IPS-20b (cell line): ENCODE data around the gene FKBP4.

Experiments
- H3K27ac ChIP-seq: one replicate; pipeline ENCODE4 v1.5.1; 2013; ENCODE audit warnings: low read length
- H3K27me3 ChIP-seq: 2 replicates; pipeline ENCODE4 v1.6.1; 2013; ENCODE audit warnings: mild to moderate bottlenecking, low read length, inconsistent platforms; ENCODE audit not compliant: insufficient read depth
- H3K36me3 ChIP-seq: 2 replicates; pipeline ENCODE4 v1.6.1; 2013; ENCODE audit warnings: low read depth, mild to moderate bottlenecking, inconsistent platforms, low read length, moderate library complexity; ENCODE audit not compliant: insufficient read depth
- H3K4me1 ChIP-seq: 2 replicates; pipeline ENCODE4 v1.6.1; 2013; ENCODE audit warnings: mild to moderate bottlenecking, control low read depth, inconsistent platforms, low read length, moderate library complexity; ENCODE audit not compliant: insufficient read depth
- H3K4me3 ChIP-seq: 2 replicates; pipeline ENCODE4 v1.5.1; 2013; ENCODE audit warnings: mild to moderate bottlenecking, low read length, inconsistent platforms
- H3K9ac ChIP-seq: 2 replicates; pipeline ENCODE4 v1.6.1; 2013; ENCODE audit warnings: low read depth, mild to moderate bottlenecking, inconsistent platforms, low read length, moderate library complexity
- H3K9me3 ChIP-seq: 2 replicates; pipeline ENCODE4 v1.6.1; 2013; ENCODE audit warnings: mild to moderate bottlenecking, low read depth, low read length, inconsistent platforms; ENCODE audit not compliant: insufficient read depth

Gene FKBP4

DNA sequence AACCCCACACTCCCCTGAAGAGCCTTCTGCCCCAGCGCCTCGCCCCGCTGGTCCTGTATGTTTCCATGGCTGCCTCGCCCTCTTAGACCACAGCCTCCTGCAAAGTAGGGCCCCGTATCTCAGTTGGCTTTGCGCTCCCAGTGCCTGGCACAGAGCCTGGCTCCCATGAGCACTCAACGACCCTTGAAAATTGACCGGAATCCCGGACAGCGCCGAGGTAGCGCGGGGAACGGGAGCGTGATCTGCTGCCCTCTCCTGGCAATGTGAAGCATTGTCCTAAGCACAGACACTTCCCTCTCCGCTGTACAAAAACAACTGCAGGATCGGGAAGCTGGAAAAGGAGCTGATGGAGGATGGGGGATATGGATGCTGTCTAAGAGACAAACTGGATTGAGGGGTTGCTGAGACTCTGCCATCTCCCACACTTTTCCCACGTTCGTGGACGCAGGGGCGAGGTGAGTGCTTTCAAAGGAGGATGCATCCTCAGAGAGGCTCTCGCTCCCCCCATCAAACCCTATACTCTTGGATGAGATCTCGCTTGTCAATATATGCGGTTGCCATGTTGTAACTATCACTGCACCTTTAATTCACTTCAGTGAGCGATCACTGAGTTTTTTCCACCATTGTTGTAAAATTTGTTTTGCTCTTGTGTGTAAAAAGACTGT lies 10.7 kb upstream of the FKBP4 start:
- Histone ChIP-seq H3K9ac (no peak overlapping the region), H3K4me3 (peak overlapping the region; percentile 23; the same call in 1 of the 2 replicates), H3K27me3 (peaks cover 38% of the 10 kb centered on the region), H3K4me1 (peaks cover 5% of the 10 kb centered on the region; the same call in 1 of the 2 replicates), H3K27ac (no peak overlapping the region), H3K36me3 (no peaks in the 10 kb centered on the region), H3K9me3 (no peaks in the 10 kb centered on the region)

GRCh38 chr12:2785017-2785416 lies 9.8 kb upstream of the FKBP4 start:
- Histone ChIP-seq H3K27ac (no peak overlapping the region), H3K27me3 (peaks cover 38% of the 10 kb centered on the region), H3K9me3 (no peaks in the 10 kb centered on the region), H3K4me1 (no peaks in the 10 kb centered on the region), H3K36me3 (no peaks in the 10 kb centered on the region), H3K9ac (no peak overlapping the region), H3K4me3 (no peak overlapping the region)

GRCh38 chr12:2791089-2791488 lies 3.7 kb upstream of the FKBP4 start:
- H3K9ac ChIP-seq = no peak overlapping the region
- H3K4me3 ChIP-seq = no peak overlapping the region
- no peaks in the 10 kb centered on the region for H3K36me3 ChIP-seq
- H3K27me3 ChIP-seq = peaks cover 31% of the 10 kb centered on the region
- no peaks in the 10 kb centered on the region for H3K4me1 ChIP-seq
- H3K27ac ChIP-seq = no peak overlapping the region
- no peaks in the 10 kb centered on the region for H3K9me3 ChIP-seq

DNA sequence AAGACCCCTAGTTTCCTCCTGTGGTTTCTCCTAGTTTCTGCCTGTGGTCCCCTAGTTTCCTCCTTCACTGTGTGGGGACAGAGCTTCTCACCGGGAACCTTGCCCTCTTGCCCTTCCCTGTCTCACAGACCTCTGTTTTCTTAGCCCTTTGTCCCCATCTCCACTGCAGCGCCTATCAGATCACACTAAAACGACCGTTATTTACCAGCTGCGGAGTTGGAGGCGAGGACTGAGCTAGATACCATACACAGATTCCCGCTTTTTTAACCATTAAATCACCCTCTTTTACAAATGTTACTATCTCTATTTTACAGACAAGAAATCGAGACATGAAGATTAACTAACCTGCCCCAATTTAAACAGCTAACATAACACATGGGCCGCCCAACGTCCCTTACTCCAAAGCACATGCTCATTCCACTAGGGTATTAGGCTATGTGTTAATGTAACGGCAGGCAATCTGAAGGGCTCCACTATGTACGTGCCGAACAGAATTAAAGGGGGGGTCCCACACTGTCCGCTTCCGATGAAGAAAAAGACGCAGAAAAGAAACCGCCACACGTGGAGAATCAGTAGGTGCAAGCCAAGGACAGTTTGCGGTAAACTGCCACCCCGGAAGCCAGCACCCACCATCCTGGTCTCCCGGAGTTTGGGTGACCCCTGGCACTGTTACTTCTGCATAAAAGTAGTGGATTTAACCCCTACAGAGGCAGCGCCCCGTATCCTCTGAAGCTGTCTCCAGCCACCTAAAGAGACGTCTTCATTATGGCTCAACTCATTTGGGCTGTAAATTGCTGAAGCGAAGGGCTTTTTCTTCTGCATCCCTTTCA lies 1.9 kb upstream of the FKBP4 start:
- no peaks in the 10 kb centered on the region for H3K9me3 ChIP-seq
- H3K4me3 ChIP-seq = no peak overlapping the region
- no peaks in the 10 kb centered on the region for H3K4me1 ChIP-seq
- peaks cover 31% of the 10 kb centered on the region for H3K27me3 ChIP-seq
- peaks cover 14% of the 10 kb centered on the region for H3K36me3 ChIP-seq
- no peak overlapping the region for H3K27ac ChIP-seq
- H3K9ac ChIP-seq = no peak overlapping the region

DNA sequence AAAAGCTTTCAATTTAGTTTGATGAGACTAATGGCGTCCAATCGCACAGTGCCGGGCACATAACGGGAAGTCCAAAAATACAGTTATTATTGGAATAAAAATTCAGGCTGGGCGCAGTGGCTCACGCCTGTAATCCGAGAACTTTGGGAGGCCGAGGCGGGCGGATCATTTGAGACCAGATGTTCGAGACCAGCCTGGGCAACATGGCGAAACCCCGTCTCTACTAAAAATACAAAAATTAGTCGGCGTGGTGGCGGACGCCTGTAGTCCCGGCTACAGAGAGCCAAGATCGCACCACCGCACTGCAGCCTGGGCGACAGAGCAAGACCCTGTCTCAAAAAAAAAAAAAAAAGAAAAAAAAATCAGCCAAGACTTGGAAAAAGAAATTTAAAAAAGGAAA lies 1.2 kb upstream of the FKBP4 start:
- H3K4me1 ChIP-seq = no peaks in the 10 kb centered on the region
- H3K9me3 ChIP-seq = no peaks in the 10 kb centered on the region
- H3K4me3 ChIP-seq = peak overlapping the region; percentile 74
- H3K27me3 ChIP-seq = peaks cover 24% of the 10 kb centered on the region
- peaks cover 21% of the 10 kb centered on the region for H3K36me3 ChIP-seq
- H3K27ac ChIP-seq = no peak overlapping the region
- H3K9ac ChIP-seq = no peak overlapping the region

DNA sequence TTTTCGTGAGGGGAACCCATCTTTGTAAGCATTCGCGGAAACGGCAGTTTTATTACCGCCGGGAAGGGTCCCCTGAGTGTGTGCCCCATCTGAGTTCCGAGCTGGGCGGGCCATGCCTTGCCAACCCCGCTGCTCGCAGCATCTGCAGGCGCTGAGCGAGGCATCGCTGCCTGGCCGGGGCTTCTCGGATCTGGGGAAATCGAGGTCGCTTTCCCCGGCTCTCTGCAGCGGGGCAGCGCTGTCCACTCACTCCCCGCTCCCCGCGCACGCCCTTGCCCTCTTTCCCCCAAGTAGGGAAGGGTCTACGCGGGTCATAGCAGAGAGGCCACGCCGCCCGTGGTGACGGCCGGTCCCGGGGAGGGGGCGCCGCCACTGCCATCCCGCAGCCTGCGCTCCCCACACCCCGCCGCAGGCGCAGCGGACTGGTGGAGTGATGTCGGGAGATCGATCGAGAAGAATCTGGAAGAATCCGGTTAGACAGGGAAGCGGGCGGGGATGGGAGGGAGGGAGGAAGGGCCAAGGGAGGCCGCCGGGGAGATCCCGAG lies 507 bp upstream of the FKBP4 start:
- peaks cover 28% of the 10 kb centered on the region for H3K36me3 ChIP-seq
- peaks cover 20% of the 10 kb centered on the region for H3K27me3 ChIP-seq
- H3K4me3 ChIP-seq = peak overlapping the region; percentile 74
- no peak overlapping the region for H3K27ac ChIP-seq
- no peaks in the 10 kb centered on the region for H3K4me1 ChIP-seq
- peak overlapping the region; percentile 58; the same call in 1 of the 2 replicates for H3K9ac ChIP-seq
- H3K9me3 ChIP-seq = no peaks in the 10 kb centered on the region

GRCh38 chr12:2795291-2796186 lies 769 bp downstream of the FKBP4 start:
- peaks cover 20% of the 10 kb centered on the region for H3K27me3 ChIP-seq
- H3K27ac ChIP-seq = no peak overlapping the region
- H3K4me3 ChIP-seq = peak overlapping the region; percentile 76
- H3K36me3 ChIP-seq = peaks cover 41% of the 10 kb centered on the region
- no peaks in the 10 kb centered on the region for H3K9me3 ChIP-seq
- H3K4me1 ChIP-seq = no peaks in the 10 kb centered on the region
- peak overlapping the region; percentile 64; the same call in 1 of the 2 replicates for H3K9ac ChIP-seq

GRCh38 chr12:2796187-2796666 lies 1.5 kb downstream of the FKBP4 start:
- Histone ChIP-seq H3K9me3 (no peaks in the 10 kb centered on the region), H3K9ac (peak overlapping the region; percentile 64; the same call in 1 of the 2 replicates), H3K36me3 (peaks cover 48% of the 10 kb centered on the region), H3K27me3 (peaks cover 20% of the 10 kb centered on the region), H3K27ac (no peak overlapping the region), H3K4me3 (peak overlapping the region; percentile 76), H3K4me1 (no peaks in the 10 kb centered on the region)

GRCh38 chr12:2797721-2798418 lies 3.1 kb downstream of the FKBP4 start:
- no peaks in the 10 kb centered on the region for H3K4me1 ChIP-seq
- H3K9me3 ChIP-seq = no peaks in the 10 kb centered on the region
- H3K27ac ChIP-seq = no peak overlapping the region
- peaks cover 64% of the 10 kb centered on the region for H3K36me3 ChIP-seq
- H3K4me3 ChIP-seq = no peak overlapping the region
- H3K9ac ChIP-seq = no peak overlapping the region
- H3K27me3 ChIP-seq = peaks cover 16% of the 10 kb centered on the region

- no peak overlapping the region for H3K4me3 ChIP-seq
- no peaks in the 10 kb centered on the region for H3K9me3 ChIP-seq
- H3K9ac ChIP-seq = no peak overlapping the region
- peaks cover 86% of the 10 kb centered on the region for H3K36me3 ChIP-seq
- H3K27me3 ChIP-seq = no peaks in the 10 kb centered on the region
- no peaks in the 10 kb centered on the region for H3K4me1 ChIP-seq
- no peak overlapping the region for H3K27ac ChIP-seq
These were observed 5.3 kb downstream of the FKBP4 start for GRCh38 chr12:2800046-2800570.
